WTC11 (cell line): Measurements from ENCODE around the gene TPSAB1. TPM values are rescaled to one million over a fixed set of nuclear protein-coding genes. Genes with fewer than 3 reads are reported as not detected.

Source experiments
- ATAC-seq: fragments of 200-7000 bp; cut with Tn5 transposase; 2 replicates; pipeline ENCODE4 v1.10.0; 2021; ENCODE audit warnings: mild to moderate bottlenecking, moderate library complexity
- CTCF ChIA-PET: fragments of 300-600 bp; sonication (Branson Sonifier 250); formaldehyde crosslinking; loops from one replicate; lab custom pipeline; 2021; ENCODE audit warnings: antibody characterized with exemption; lab: Charles Lee
- POLR2A ChIA-PET: fragments of 350-600 bp; sonication (Branson Sonifier 250); formaldehyde crosslinking; loops from one replicate; lab custom pipeline; 2021; ENCODE audit warnings: antibody characterized with exemption; lab: Charles Lee
- DNase-seq: peaks from one replicate; pipeline ENCODE4 v3.0.0; 2021; ENCODE audit warnings: low spot score
- H3K27ac Mint-ChIP-seq: 2 replicates; pipeline ENCODE4 v1.8.0; 2021; ENCODE audit warnings: mixed read lengths
- H3K27me3 Mint-ChIP-seq: 2 replicates; pipeline ENCODE4 v1.8.0; 2021; ENCODE audit warnings: low read depth, mild to moderate bottlenecking, moderate library complexity, mixed read lengths
- H3K36me3 Mint-ChIP-seq: 2 replicates; pipeline ENCODE4 v1.8.0; 2021; ENCODE audit warnings: mixed read lengths
- H3K4me1 Mint-ChIP-seq: 2 replicates; pipeline ENCODE4 v1.8.0; 2022; ENCODE audit warnings: mixed read lengths
- H3K4me3 Mint-ChIP-seq: 2 replicates; pipeline ENCODE4 v1.8.0; 2021; ENCODE audit warnings: mild to moderate bottlenecking, moderate library complexity, mixed read lengths
- H3K9me3 Mint-ChIP-seq: 2 replicates; pipeline ENCODE4 v1.8.0; 2021; ENCODE audit warnings: mixed read lengths
- AR ChIP-seq: fragments of 250-450 bp; sonication (Bioruptor Pico); IDR thresholded peaks from 2 replicates; pipeline ENCODE4 v1.9.0; 2021; ENCODE audit warnings: mild to moderate bottlenecking
- E2F5 ChIP-seq: sonication (generic); formaldehyde crosslinking; IDR thresholded peaks from 2 replicates; pipeline ENCODE4 v1.8.1; 2022; ENCODE audit warnings: mild to moderate bottlenecking, moderate library complexity, missing genetic modification reagents
- FOXJ3 ChIP-seq: sonication (generic); formaldehyde crosslinking; IDR thresholded peaks from 2 replicates; pipeline ENCODE4 v1.9.0; 2021; ENCODE audit warnings: missing genetic modification reagents, mild to moderate bottlenecking, borderline replicate concordance
- GTF2I ChIP-seq: fragments of 250-450 bp; sonication (Bioruptor Pico); conservative IDR thresholded peaks from 2 replicates; pipeline ENCODE4 v1.4.0; 2021; ENCODE audit warnings: mild to moderate bottlenecking
- IRF1 ChIP-seq: sonication (generic); formaldehyde crosslinking; IDR thresholded peaks from 2 replicates; pipeline ENCODE4 v1.8.0; 2023; ENCODE audit warnings: missing genetic modification reagents
- JAZF1 ChIP-seq: fragments of 250-450 bp; sonication (Bioruptor Pico); IDR thresholded peaks from 2 replicates; pipeline ENCODE4 v1.9.0; 2021; ENCODE audit warnings: moderate library complexity, mild to moderate bottlenecking, inconsistent platforms
- MAX ChIP-seq: sonication (generic); formaldehyde crosslinking; IDR thresholded peaks from 2 replicates; pipeline ENCODE4 v1.8.0; 2022; ENCODE audit warnings: mild to moderate bottlenecking, missing genetic modification reagents
- MLX ChIP-seq: sonication (generic); formaldehyde crosslinking; IDR thresholded peaks from 2 replicates; pipeline ENCODE4 v1.8.1; 2023; ENCODE audit warnings: mild to moderate bottlenecking, missing genetic modification reagents, moderate library complexity
- MXD4 ChIP-seq: fragments of 250-450 bp; sonication (Bioruptor Pico); IDR thresholded peaks from 2 replicates; pipeline ENCODE4 v1.8.0; 2021; ENCODE audit warnings: mild to moderate bottlenecking, moderate library complexity, borderline replicate concordance
- MYBL2 ChIP-seq: sonication (generic); formaldehyde crosslinking; IDR thresholded peaks from 2 replicates; pipeline ENCODE4 v1.8.1; 2023; ENCODE audit warnings: mild to moderate bottlenecking, moderate library complexity, missing genetic modification reagents
- NFATC4 ChIP-seq: fragments of 250-450 bp; sonication (Bioruptor Pico); IDR thresholded peaks from 2 replicates; pipeline ENCODE4 v1.9.0; 2021; ENCODE audit warnings: mild to moderate bottlenecking
- NR1H2 ChIP-seq: sonication (generic); formaldehyde crosslinking; IDR thresholded peaks from 2 replicates; pipeline ENCODE4 v1.9.0; 2021; ENCODE audit warnings: mild to moderate bottlenecking, moderate library complexity, missing genetic modification reagents
- NR3C1 ChIP-seq: sonication (generic); formaldehyde crosslinking; conservative IDR thresholded peaks from 2 replicates; pipeline ENCODE4 v1.8.1; 2023; ENCODE audit warnings: low read depth, mild to moderate bottlenecking, missing genetic modification reagents
- OVOL2 ChIP-seq: fragments of 250-450 bp; sonication (Bioruptor Pico); IDR thresholded peaks from 2 replicates; pipeline ENCODE4 v1.9.0; 2021; ENCODE audit warnings: mild to moderate bottlenecking, borderline replicate concordance
- PRDM15 ChIP-seq: sonication (generic); formaldehyde crosslinking; IDR thresholded peaks from 2 replicates; pipeline ENCODE4 v1.8.0; 2022; ENCODE audit warnings: missing genetic modification reagents
- TCF7 ChIP-seq: sonication (generic); formaldehyde crosslinking; IDR thresholded peaks from 2 replicates; pipeline ENCODE4 v1.8.0; 2022; ENCODE audit warnings: mild to moderate bottlenecking, low read depth, missing genetic modification reagents, moderate library complexity
- ZNF232 ChIP-seq: sonication (generic); formaldehyde crosslinking; IDR thresholded peaks from 2 replicates; pipeline ENCODE4 v1.8.0; 2022; ENCODE audit warnings: mild to moderate bottlenecking, missing genetic modification reagents
- ZNF416 ChIP-seq: fragments of 250-450 bp; sonication (Bioruptor Pico); IDR thresholded peaks from 2 replicates; pipeline ENCODE4 v1.9.0; 2021; ENCODE audit warnings: mild to moderate bottlenecking, inconsistent platforms
- ZNF512 ChIP-seq: sonication (generic); formaldehyde crosslinking; IDR thresholded peaks from 2 replicates; pipeline ENCODE4 v1.8.1; 2022; ENCODE audit warnings: missing genetic modification reagents, borderline replicate concordance
- ZNF671 ChIP-seq: fragments of 250-450 bp; sonication (Bioruptor Pico); IDR thresholded peaks from 2 replicates; pipeline ENCODE4 v1.8.0; 2021; ENCODE audit warnings: mild to moderate bottlenecking
- total RNA-seq: library from RNA; stranded (reverse); gene quantifications from 3 replicates; pipeline ENCODE4 v1.2.3, GENCODE V29; 2021

Gene TPSAB1
- total RNA-seq, 1 experiment from 2014 or later, result not detected

GRCh38 chr16:1286513-1287094, 46.1 kb downstream of the TPSAB1 start:
- ChIA-PET POLR2A (no interaction called here), CTCF (interaction anchor here (1.1 to 3.1 kb wide), 2 partner anchors 9 to 14 kb away, joined by 4 to 17 read pairs; no protein-coding TSS in a partner anchor)
- Mint-ChIP-seq H3K27me3 (peaks cover 50% of the 10 kb centered on the region), H3K4me3 (no peak overlapping the region), H3K4me1 (peaks cover 21% of the 10 kb centered on the region), H3K27ac (no peak overlapping the region), H3K36me3 (no peaks in the 10 kb centered on the region), H3K9me3 (no peaks in the 10 kb centered on the region)
- TF ChIP-seq JAZF1 (CRISPR knock-in tag) (no peak), MAX (CRISPR knock-in tag) (no peak), OVOL2 (CRISPR knock-in tag) (no peak), ZNF416 (CRISPR knock-in tag) (no peak), ZNF512 (CRISPR knock-in tag) (no peak), E2F5 (no peak), GTF2I (CRISPR knock-in tag) (no peak), TCF7 (CRISPR knock-in tag) (no peak), ZNF232 (CRISPR knock-in tag) (no peak), PRDM15 (no peak), MLX (CRISPR knock-in tag) (no peak), MYBL2 (CRISPR knock-in tag) (no peak), IRF1 (CRISPR knock-in tag) (no peak), NFATC4 (no peak), ZNF671 (CRISPR knock-in tag) (no peak)
- ATAC-seq, result no peak
- no peak for DNase-seq

GRCh38 chr16:1287982-1288670, 47.6 kb downstream of the TPSAB1 start:
- CTCF ChIA-PET, result interaction anchor here (0.5 to 3.1 kb wide), 3 partner anchors 10 to 471 kb away, joined by 3 to 17 read pairs (median 4); no protein-coding TSS in a partner anchor
- Mint-ChIP-seq H3K9me3 (no peaks in the 10 kb centered on the region), H3K27me3 (peaks cover 59% of the 10 kb centered on the region), H3K4me1 (peaks cover 23% of the 10 kb centered on the region), H3K4me3 (no peak overlapping the region), H3K27ac (no peak overlapping the region), H3K36me3 (no peaks in the 10 kb centered on the region)
- DNase-seq (no peak), ATAC-seq (no peak)
- POLR2A ChIA-PET, result no interaction called here
- TF ChIP-seq ZNF416 (CRISPR knock-in tag), result no peak
- TF ChIP-seq NR1H2 (CRISPR knock-in tag), result no peak
- no peak for TF ChIP-seq AR
- no peak for TF ChIP-seq NR3C1 (CRISPR knock-in tag)
- TF ChIP-seq FOXJ3 (CRISPR knock-in tag), result no peak
- no peak for TF ChIP-seq MXD4 (CRISPR knock-in tag)
